ENCODE measurements around the gene TGFBR2. TPM values are rescaled to one million over a fixed set of nuclear protein-coding genes. Genes with fewer than 3 reads are reported as not detected.

TGFBR2 gene
- total and polyA plus RNA-seq, 2 experiments from 2014 or later, result 42.2 to 52.8 TPM

DNA sequence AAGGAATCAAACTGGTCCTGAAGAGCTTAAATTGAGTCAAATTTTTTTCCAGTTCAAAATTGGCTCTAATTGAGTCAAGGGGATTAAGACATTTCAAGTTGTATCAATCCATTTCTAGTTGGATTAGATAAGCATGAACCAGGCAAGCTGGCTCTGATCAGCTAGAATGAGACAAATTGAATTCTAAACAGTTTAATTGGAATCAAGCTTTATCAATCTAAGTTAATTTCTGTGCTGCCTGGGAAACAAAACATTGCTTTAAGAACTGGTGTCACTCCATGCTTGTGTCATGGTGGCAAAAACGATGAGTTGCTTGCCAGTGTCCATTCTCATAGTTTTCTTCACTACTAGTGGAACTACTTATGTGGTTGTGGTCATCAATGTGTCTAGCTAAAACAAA lies 116.8 kb downstream of the TGFBR2 start:
- Histone ChIP-seq H3K27ac (no peak overlapping the region), H3K4me2 (no peak overlapping the region), H3K4me3 (no peak overlapping the region), H3K36me3 (replicated peaks; ENCODE audit: insufficient read depth, low read depth) (no peaks in the 10 kb centered on the region), H3K4me1 (ENCODE audit: insufficient read depth) (peaks cover 15% of the 10 kb centered on the region), H3K9me3 (ENCODE audit: low read depth) (no peaks in the 10 kb centered on the region), H4K20me1 (ENCODE audit: insufficient read depth, poor library complexity, severe bottlenecking) (no peaks in the 10 kb centered on the region), H3K27me3 (no peaks in the 10 kb centered on the region), H2AFZ (no peak overlapping the region), H3K9me2 (replicated peaks; ENCODE audit: insufficient read depth) (no peaks in the 10 kb centered on the region), H3K79me2 (no peaks in the 10 kb centered on the region)
- TF ChIP-seq EZH2phosphoT487 (IDR thresholded peaks at IDR 0.05; ENCODE audit: low read depth, severe bottlenecking, unreplicated experiment) (no peak), EZH2 (IDR thresholded peaks at IDR 0.05; ENCODE audit: borderline replicate concordance) (no peak)
- TF ChIP-seq, protein P1, sequence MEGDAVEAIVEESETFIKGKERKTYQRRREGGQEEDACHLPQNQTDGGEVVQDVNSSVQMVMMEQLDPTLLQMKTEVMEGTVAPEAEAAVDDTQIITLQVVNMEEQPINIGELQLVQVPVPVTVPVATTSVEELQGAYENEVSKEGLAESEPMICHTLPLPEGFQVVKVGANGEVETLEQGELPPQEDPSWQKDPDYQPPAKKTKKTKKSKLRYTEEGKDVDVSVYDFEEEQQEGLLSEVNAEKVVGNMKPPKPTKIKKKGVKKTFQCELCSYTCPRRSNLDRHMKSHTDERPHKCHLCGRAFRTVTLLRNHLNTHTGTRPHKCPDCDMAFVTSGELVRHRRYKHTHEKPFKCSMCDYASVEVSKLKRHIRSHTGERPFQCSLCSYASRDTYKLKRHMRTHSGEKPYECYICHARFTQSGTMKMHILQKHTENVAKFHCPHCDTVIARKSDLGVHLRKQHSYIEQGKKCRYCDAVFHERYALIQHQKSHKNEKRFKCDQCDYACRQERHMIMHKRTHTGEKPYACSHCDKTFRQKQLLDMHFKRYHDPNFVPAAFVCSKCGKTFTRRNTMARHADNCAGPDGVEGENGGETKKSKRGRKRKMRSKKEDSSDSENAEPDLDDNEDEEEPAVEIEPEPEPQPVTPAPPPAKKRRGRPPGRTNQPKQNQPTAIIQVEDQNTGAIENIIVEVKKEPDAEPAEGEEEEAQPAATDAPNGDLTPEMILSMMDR (IDR thresholded peaks at IDR 0.05; ENCODE audit: poor library complexity), result no peak
- WGBS (ENCODE audit: low lambda C conversion rate, missing lambda C conversion rate), result 89% methylated on average over 1 of the region's 1 CpG
- DNase-seq (ENCODE audit: low spot score), result no peak

DNA sequence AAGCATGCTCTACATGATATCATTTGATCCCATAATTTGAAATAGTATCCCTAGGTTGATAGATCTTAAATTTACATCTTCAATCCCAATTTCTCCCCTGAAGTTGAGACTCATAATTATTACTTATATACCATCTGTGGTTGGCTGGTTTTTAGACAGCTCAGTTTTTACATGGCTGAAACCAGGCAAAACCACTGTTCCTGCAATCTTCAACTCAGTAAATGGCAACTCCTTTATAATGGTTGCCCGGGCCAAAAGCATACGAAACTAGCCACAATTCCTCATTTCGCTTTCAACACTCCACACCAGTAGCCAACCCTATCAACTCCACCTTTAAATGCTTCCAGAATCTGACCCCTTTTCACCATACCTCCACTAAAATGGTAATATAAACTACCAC lies 118.5 kb downstream of the TGFBR2 start:
- no peak for DNase-seq (ENCODE audit: low spot score)
- TF ChIP-seq EZH2 (IDR thresholded peaks at IDR 0.05; ENCODE audit: borderline replicate concordance) (no peak), EZH2phosphoT487 (IDR thresholded peaks at IDR 0.05; ENCODE audit: low read depth, severe bottlenecking, unreplicated experiment) (no peak)
- TF ChIP-seq, protein P1 (IDR thresholded peaks at IDR 0.05; ENCODE audit: poor library complexity), result no peak

GRCh38 chr3:30728143-30728542 lies 121.7 kb downstream of the TGFBR2 start:
- DNase-seq (ENCODE audit: low spot score), result no peak
- Histone ChIP-seq H3K4me2 (no peak overlapping the region), H2AFZ (no peak overlapping the region), H3K36me3 (replicated peaks; ENCODE audit: insufficient read depth, low read depth) (no peaks in the 10 kb centered on the region), H3K79me2 (no peaks in the 10 kb centered on the region), H4K20me1 (ENCODE audit: insufficient read depth, poor library complexity, severe bottlenecking) (no peaks in the 10 kb centered on the region), H3K4me1 (ENCODE audit: insufficient read depth) (no peaks in the 10 kb centered on the region), H3K27ac (no peak overlapping the region), H3K9me3 (ENCODE audit: low read depth) (no peaks in the 10 kb centered on the region), H3K27me3 (no peaks in the 10 kb centered on the region), H3K9me2 (replicated peaks; ENCODE audit: insufficient read depth) (no peaks in the 10 kb centered on the region), H3K4me3 (no peak overlapping the region)
- TF ChIP-seq EZH2 (IDR thresholded peaks at IDR 0.05; ENCODE audit: borderline replicate concordance) (no peak), EZH2phosphoT487 (IDR thresholded peaks at IDR 0.05; ENCODE audit: low read depth, severe bottlenecking, unreplicated experiment) (no peak)
- TF ChIP-seq, protein P1 (IDR thresholded peaks at IDR 0.05; ENCODE audit: poor library complexity), result no peak
- WGBS (ENCODE audit: low lambda C conversion rate, missing lambda C conversion rate), result 97% methylated on average over 4 of the region's 4 CpGs

More for the DNA sequence above, 118.5 kb downstream of the TGFBR2 start:
- Histone ChIP-seq H3K4me2 (no peak overlapping the region), H3K4me1 (ENCODE audit: insufficient read depth) (peaks cover 15% of the 10 kb centered on the region), H3K27me3 (no peaks in the 10 kb centered on the region), H3K9me2 (replicated peaks; ENCODE audit: insufficient read depth) (no peaks in the 10 kb centered on the region), H3K4me3 (no peak overlapping the region), H3K9me3 (ENCODE audit: low read depth) (no peaks in the 10 kb centered on the region), H4K20me1 (ENCODE audit: insufficient read depth, poor library complexity, severe bottlenecking) (no peaks in the 10 kb centered on the region), H3K36me3 (replicated peaks; ENCODE audit: insufficient read depth, low read depth) (no peaks in the 10 kb centered on the region), H2AFZ (no peak overlapping the region), H3K27ac (no peak overlapping the region), H3K79me2 (no peaks in the 10 kb centered on the region)
- WGBS (ENCODE audit: low lambda C conversion rate, missing lambda C conversion rate), result 97% methylated on average over 3 of the region's 3 CpGs

DNA sequence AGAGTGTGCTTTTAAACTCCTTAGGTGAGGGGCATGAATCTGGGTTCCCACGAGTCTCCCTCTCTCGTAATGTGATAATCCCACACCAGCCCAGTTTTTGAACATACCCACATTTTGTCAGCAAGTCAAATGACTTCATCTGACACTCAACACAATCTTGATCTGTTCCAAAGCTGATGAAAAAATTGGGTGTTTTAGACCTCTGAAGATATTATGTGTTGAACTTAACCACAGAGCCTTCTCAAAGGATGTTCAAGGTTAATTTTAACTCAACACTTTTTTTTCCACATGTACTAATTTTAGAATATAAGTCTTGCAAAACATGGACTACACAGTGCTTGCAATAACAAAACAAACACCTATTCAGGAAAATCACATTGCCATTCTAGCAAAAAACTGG lies 123.1 kb downstream of the TGFBR2 start:
- no peak for TF ChIP-seq EZH2 (IDR thresholded peaks at IDR 0.05; ENCODE audit: borderline replicate concordance)
- no peak for TF ChIP-seq EZH2phosphoT487 (IDR thresholded peaks at IDR 0.05; ENCODE audit: low read depth, severe bottlenecking, unreplicated experiment)
- TF ChIP-seq, protein P1 (IDR thresholded peaks at IDR 0.05; ENCODE audit: poor library complexity), result no peak
- DNase-seq (ENCODE audit: low spot score), result no peak
- Histone ChIP-seq H3K79me2 (no peaks in the 10 kb centered on the region), H3K4me2 (no peak overlapping the region), H3K4me1 (ENCODE audit: insufficient read depth) (no peaks in the 10 kb centered on the region), H3K36me3 (replicated peaks; ENCODE audit: insufficient read depth, low read depth) (no peaks in the 10 kb centered on the region), H3K4me3 (no peak overlapping the region), H3K27me3 (no peaks in the 10 kb centered on the region), H3K9me3 (ENCODE audit: low read depth) (no peaks in the 10 kb centered on the region), H4K20me1 (ENCODE audit: insufficient read depth, poor library complexity, severe bottlenecking) (no peaks in the 10 kb centered on the region), H3K9me2 (replicated peaks; ENCODE audit: insufficient read depth) (no peaks in the 10 kb centered on the region), H2AFZ (no peak overlapping the region), H3K27ac (no peak overlapping the region)
- WGBS (ENCODE audit: low lambda C conversion rate, missing lambda C conversion rate), result 71% methylated on average over 2 of the region's 2 CpGs
